ENCODE results near the gene SEH1L. TPM values are rescaled to one million over a fixed set of nuclear protein-coding genes. Genes with fewer than 3 reads are reported as not detected.

SEH1L gene
- total RNA-seq, 1 donor from 2014 or later: 28.0 TPM

- H3K27ac ChIP-seq: no peak overlapping the region
- intact Hi-C loops (cut with DNase I): no loop called here
- H3K4me1 ChIP-seq: no peaks in the 10 kb centered on the region
- peaks cover 0 to 37% of the 10 kb centered on the region in 2 donors for H3K36me3 ChIP-seq
- H3K4me3 ChIP-seq: no peak overlapping the region
- no peak for DNase-seq (ENCODE audit: extremely low spot score in 2 of 2)
- H3K27me3 ChIP-seq: no peaks in the 10 kb centered on the region
- peaks cover 3% of the 10 kb centered on the region for H3K9me3 ChIP-seq
- TF ChIP-seq CTCF (IDR thresholded peaks at IDR 0.05): no peak
- no peak for TF ChIP-seq POLR2AphosphoS5 (IDR thresholded peaks at IDR 0.05; ENCODE audit: insufficient read depth in 1 of 2, low read depth in 1 of 2)
- TF ChIP-seq POLR2A (IDR thresholded peaks at IDR 0.05): no peak
Observed at GRCh38 chr18:13018374-13018773, 70.6 kb downstream of the SEH1L start.

DNA sequence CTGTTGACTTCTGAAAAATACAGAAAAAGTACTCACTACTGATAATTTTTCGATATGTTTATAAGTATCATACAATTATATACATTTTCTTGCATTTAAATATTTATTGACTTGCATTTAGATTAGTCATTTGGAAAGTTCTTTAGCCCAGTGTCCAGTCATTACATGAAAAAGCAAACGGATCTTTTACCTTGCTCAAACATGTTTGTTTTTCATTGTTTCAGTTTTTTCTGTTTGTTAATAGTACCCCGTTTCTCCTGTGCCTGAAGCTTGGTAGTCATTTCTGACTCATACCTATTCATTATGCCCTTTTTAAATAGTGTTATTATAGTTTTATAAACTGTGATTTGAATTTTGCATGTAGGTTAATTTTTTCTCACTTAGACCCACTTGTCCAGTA lies 71.5 kb downstream of the SEH1L start:
- no peak overlapping the region for H3K4me3 ChIP-seq
- DNase-seq (ENCODE audit: extremely low spot score in 2 of 2): no peak
- H3K4me1 ChIP-seq: no peaks in the 10 kb centered on the region
- H3K27me3 ChIP-seq: no peaks in the 10 kb centered on the region
- TF ChIP-seq CTCF (IDR thresholded peaks at IDR 0.05) (no peak), POLR2A (IDR thresholded peaks at IDR 0.05) (no peak), POLR2AphosphoS5 (IDR thresholded peaks at IDR 0.05; ENCODE audit: insufficient read depth in 1 of 2, low read depth in 1 of 2) (no peak)
- peaks cover 0 to 42% of the 10 kb centered on the region in 2 donors for H3K36me3 ChIP-seq
- no peak overlapping the region for H3K27ac ChIP-seq
- intact Hi-C loops (cut with DNase I): no loop called here
- peaks cover 3% of the 10 kb centered on the region for H3K9me3 ChIP-seq

DNA sequence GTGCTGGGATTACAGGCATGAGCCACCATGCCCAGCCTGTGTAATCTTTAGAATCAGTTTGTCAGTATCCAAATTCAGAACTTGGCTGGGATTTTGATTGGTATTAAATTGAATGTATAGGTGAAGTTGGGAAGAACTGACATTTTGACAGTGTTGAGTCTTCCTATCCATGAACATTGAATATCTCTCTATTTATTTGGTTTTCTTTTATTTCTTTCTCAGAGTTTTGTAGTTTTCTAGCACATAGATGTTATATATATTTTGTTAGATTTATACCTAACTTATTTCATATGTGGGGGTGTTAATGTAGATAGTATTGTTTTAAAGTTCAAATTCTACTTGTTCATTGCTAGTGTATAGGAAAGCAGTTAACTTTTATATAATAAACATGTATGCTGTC lies 74.8 kb downstream of the SEH1L start:
- intact Hi-C loops (cut with DNase I): no loop called here
- Histone ChIP-seq H3K4me3 (no peak overlapping the region), H3K9me3 (peaks cover 3% of the 10 kb centered on the region), H3K27me3 (no peaks in the 10 kb centered on the region), H3K27ac (no peak overlapping the region), H3K4me1 (no peaks in the 10 kb centered on the region), H3K36me3 (peaks cover 0 to 38% of the 10 kb centered on the region in 2 donors)
- no peak for DNase-seq (ENCODE audit: extremely low spot score in 2 of 2)
- TF ChIP-seq POLR2A (IDR thresholded peaks at IDR 0.05) (no peak), POLR2AphosphoS5 (IDR thresholded peaks at IDR 0.05; ENCODE audit: insufficient read depth in 1 of 2, low read depth in 1 of 2) (no peak), CTCF (IDR thresholded peaks at IDR 0.05) (no peak)

DNA sequence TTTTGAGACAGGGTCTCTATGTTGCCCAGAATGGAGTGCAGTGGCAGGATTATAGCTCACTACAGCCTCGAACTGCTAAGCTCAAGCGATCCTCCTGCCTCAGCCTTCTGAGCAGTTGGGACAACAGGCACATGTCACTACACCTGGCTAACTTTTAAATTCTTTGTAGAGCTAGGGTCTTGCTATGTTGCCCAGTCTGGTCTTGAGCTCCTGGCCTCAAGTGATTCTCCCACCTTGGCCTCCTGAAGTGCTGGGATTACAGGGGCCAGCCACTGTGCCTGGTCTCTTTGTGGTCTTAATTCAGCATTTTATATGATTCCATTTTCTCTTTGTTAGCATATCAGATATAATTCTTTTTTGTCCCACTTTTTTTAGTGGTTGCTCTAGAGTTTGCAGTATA lies 77.4 kb downstream of the SEH1L start:
- TF ChIP-seq POLR2A (IDR thresholded peaks at IDR 0.05) (no peak), POLR2AphosphoS5 (IDR thresholded peaks at IDR 0.05; ENCODE audit: insufficient read depth in 1 of 2, low read depth in 1 of 2) (no peak), CTCF (IDR thresholded peaks at IDR 0.05) (no peak)
- intact Hi-C loops (cut with DNase I): no loop called here
- peaks cover 0 to 44% of the 10 kb centered on the region in 2 donors for H3K36me3 ChIP-seq
- H3K9me3 ChIP-seq: peaks cover 3% of the 10 kb centered on the region
- H3K27me3 ChIP-seq: no peaks in the 10 kb centered on the region
- no peaks in the 10 kb centered on the region for H3K4me1 ChIP-seq
- no peak overlapping the region for H3K4me3 ChIP-seq
- no peak overlapping the region for H3K27ac ChIP-seq
- DNase-seq (ENCODE audit: extremely low spot score in 2 of 2): no peak

DNA sequence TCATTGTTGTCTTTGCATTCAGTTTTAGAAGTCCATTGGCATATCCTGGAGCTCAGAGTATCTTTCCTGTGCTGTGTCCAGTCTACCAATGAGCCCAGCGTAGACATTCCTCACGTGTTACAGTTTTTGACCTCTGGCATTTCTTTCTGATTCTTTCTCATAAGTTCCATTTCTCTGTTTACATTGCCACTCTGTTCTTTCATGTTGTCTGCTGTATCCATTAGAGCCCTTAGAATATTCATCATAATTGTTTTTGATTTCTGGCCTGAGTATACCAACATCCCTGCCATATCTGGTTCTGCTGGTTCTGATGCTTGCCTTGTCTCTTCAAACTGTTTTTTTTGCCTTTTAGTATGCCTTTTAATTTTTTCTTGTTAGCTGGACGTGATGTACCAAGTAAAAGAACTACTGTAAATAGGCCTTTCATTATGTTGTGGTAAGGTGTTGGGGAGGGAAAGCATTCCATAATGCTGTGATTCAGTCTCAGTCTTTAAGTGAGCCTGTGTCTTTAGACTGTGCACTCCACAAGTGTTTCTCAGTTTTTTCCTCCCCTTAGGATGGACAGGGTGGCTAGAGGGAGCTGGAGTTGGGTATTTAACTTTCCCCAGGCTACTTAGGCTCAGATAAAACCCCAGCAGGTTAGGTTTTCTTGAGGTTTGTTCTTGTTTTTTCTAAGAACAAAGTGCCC lies 78.9 kb downstream of the SEH1L start:
- no peak for TF ChIP-seq POLR2AphosphoS5 (IDR thresholded peaks at IDR 0.05; ENCODE audit: insufficient read depth in 1 of 2, low read depth in 1 of 2)
- no peak for TF ChIP-seq POLR2A (IDR thresholded peaks at IDR 0.05)
- no peak for TF ChIP-seq CTCF (IDR thresholded peaks at IDR 0.05)
- peaks cover 3% of the 10 kb centered on the region for H3K9me3 ChIP-seq
- H3K36me3 ChIP-seq: peaks cover 0 to 40% of the 10 kb centered on the region in 2 donors
- no peaks in the 10 kb centered on the region for H3K4me1 ChIP-seq
- H3K27ac ChIP-seq: no peak overlapping the region
- intact Hi-C loops (cut with DNase I): no loop called here
- no peak for DNase-seq (ENCODE audit: extremely low spot score in 2 of 2)
- H3K4me3 ChIP-seq: no peak overlapping the region
- no peaks in the 10 kb centered on the region for H3K27me3 ChIP-seq

Measured in vagina (tissue), 2 donors.